ENCODE measurements around the gene PLCH1.

DNA sequence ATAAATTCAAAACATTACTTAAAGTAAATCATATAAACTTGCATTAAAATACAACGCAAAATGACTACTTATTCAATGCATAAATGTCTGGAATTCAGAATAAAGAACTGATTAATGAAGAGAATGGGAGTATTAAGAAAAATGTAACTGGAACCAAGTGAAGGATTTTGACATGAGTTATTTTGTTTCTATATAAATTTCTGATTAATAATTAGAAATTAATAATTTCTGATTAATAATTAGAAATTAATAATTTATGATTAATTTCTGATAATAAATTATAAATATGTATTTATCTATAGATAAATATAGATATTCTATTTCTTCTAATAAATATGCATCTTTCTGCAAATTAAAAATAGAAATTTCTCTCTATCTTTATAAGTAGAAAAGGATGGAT, 291.4 kb downstream of the PLCH1 start:
- no peak for TF ChIP-seq POLR2AphosphoS5 (IDR thresholded peaks at IDR 0.05; ENCODE audit: low read depth, low read length)
- no peak for TF ChIP-seq TAF1 (IDR thresholded peaks at IDR 0.05; ENCODE audit: borderline replicate concordance, insufficient read depth, low read length)
- TF ChIP-seq REST (IDR thresholded peaks at IDR 0.05; ENCODE audit: insufficient read depth in 1 of 2, low read depth in 2 of 2, low read length in 2 of 2): no peak
- TF ChIP-seq SIN3A (IDR thresholded peaks at IDR 0.05; ENCODE audit: borderline replicate concordance, insufficient read depth, low read length): no peak
